Vagina (tissue), 2 donors: ENCODE data around the gene SPTSSB.

Source experiments
- POLR2A ChIP-seq, 2 donors: fragments of 450-650 bp; IDR thresholded peaks; one replicate each; pipeline ENCODE4 v1.6.1; 2017; ENCODE audit warnings: antibody characterized with exemption in 2 of 2, mild to moderate bottlenecking in 2 of 2, moderate library complexity in 2 of 2
- POLR2AphosphoS5 ChIP-seq, 2 donors: sonication (generic); formaldehyde crosslinking; IDR thresholded peaks; one replicate each; pipeline ENCODE4 v1.9.0; 2017; ENCODE audit warnings: antibody characterized with exemption in 2 of 2, mild to moderate bottlenecking in 2 of 2, low read depth in 1 of 2; ENCODE audit not compliant: insufficient read depth in 1 of 2
- TF ChIP-seq, protein P1 (sequence below), 3 experiments: fragments of 450-650 bp in 2 of 3; fragments of 200-600 bp in 1 of 3; sonication (generic) in 1 of 3; IDR thresholded peaks; one replicate each; pipeline ENCODE4 v1.5.1; 2017 to 2019; ENCODE audit warnings: antibody characterized with exemption in 3 of 3, mild to moderate bottlenecking in 2 of 3, moderate library complexity in 2 of 3

- TF ChIP-seq, protein P1, sequence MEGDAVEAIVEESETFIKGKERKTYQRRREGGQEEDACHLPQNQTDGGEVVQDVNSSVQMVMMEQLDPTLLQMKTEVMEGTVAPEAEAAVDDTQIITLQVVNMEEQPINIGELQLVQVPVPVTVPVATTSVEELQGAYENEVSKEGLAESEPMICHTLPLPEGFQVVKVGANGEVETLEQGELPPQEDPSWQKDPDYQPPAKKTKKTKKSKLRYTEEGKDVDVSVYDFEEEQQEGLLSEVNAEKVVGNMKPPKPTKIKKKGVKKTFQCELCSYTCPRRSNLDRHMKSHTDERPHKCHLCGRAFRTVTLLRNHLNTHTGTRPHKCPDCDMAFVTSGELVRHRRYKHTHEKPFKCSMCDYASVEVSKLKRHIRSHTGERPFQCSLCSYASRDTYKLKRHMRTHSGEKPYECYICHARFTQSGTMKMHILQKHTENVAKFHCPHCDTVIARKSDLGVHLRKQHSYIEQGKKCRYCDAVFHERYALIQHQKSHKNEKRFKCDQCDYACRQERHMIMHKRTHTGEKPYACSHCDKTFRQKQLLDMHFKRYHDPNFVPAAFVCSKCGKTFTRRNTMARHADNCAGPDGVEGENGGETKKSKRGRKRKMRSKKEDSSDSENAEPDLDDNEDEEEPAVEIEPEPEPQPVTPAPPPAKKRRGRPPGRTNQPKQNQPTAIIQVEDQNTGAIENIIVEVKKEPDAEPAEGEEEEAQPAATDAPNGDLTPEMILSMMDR (IDR thresholded peaks at IDR 0.05) = no peak
- no peak for TF ChIP-seq POLR2A (IDR thresholded peaks at IDR 0.05)
- TF ChIP-seq POLR2AphosphoS5 (IDR thresholded peaks at IDR 0.05; ENCODE audit: insufficient read depth in 1 of 2, low read depth in 1 of 2) = no peak
These were observed 15.8 kb downstream of the SPTSSB start for GRCh38 chr3:161355508-161355907.
